ENCODE results near the gene ILF2. TPM values are rescaled to one million over a fixed set of nuclear protein-coding genes. Genes with fewer than 3 reads are reported as not detected.
A peak's percentile ranks its signal among the peaks of the same experiment; 100 is the strongest.

ILF2 gene
- total RNA-seq, 4 donors from 2014 or later, result 110 to 138 (median 117) TPM

GRCh38 chr1:153635872-153636271 is 34.9 kb downstream of the ILF2 start:
- Histone ChIP-seq H3K4me3 (peak overlapping the region; percentile 68 to 99 (median 94)), H3K4me1 (peaks cover 70 to 75% of the 10 kb centered on the region in 2 donors), H3K36me3 (peaks cover 0 to 36% of the 10 kb centered on the region in 2 donors), H3K27me3 (no peaks in the 10 kb centered on the region), H3K9me3 (no peaks in the 10 kb centered on the region), H3K27ac (peak overlapping the region; percentile 95 to 100 (median 100))
- TF ChIP-seq, protein P1, sequence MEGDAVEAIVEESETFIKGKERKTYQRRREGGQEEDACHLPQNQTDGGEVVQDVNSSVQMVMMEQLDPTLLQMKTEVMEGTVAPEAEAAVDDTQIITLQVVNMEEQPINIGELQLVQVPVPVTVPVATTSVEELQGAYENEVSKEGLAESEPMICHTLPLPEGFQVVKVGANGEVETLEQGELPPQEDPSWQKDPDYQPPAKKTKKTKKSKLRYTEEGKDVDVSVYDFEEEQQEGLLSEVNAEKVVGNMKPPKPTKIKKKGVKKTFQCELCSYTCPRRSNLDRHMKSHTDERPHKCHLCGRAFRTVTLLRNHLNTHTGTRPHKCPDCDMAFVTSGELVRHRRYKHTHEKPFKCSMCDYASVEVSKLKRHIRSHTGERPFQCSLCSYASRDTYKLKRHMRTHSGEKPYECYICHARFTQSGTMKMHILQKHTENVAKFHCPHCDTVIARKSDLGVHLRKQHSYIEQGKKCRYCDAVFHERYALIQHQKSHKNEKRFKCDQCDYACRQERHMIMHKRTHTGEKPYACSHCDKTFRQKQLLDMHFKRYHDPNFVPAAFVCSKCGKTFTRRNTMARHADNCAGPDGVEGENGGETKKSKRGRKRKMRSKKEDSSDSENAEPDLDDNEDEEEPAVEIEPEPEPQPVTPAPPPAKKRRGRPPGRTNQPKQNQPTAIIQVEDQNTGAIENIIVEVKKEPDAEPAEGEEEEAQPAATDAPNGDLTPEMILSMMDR (IDR thresholded peaks at IDR 0.05 in 4 of 5, conservative IDR thresholded peaks at IDR 0.05 in 1 of 5), result no peak
- no peak for TF ChIP-seq POLR2A (IDR thresholded peaks at IDR 0.05)
- in situ Hi-C loops (cut with MboI; ENCODE audit: low sequenced_read_pairs in 4 of 4), result no loop called here
- no peak for DNase-seq
- intact Hi-C loops (cut with DNase I; ENCODE audit: low total_unique reads), result loop anchor here (10.0 kb wide), 2 partner anchors 789 to 1801 kb away; partner anchors contain the start of genes C2CD4D and RORC
- no peak for ATAC-seq

DNA sequence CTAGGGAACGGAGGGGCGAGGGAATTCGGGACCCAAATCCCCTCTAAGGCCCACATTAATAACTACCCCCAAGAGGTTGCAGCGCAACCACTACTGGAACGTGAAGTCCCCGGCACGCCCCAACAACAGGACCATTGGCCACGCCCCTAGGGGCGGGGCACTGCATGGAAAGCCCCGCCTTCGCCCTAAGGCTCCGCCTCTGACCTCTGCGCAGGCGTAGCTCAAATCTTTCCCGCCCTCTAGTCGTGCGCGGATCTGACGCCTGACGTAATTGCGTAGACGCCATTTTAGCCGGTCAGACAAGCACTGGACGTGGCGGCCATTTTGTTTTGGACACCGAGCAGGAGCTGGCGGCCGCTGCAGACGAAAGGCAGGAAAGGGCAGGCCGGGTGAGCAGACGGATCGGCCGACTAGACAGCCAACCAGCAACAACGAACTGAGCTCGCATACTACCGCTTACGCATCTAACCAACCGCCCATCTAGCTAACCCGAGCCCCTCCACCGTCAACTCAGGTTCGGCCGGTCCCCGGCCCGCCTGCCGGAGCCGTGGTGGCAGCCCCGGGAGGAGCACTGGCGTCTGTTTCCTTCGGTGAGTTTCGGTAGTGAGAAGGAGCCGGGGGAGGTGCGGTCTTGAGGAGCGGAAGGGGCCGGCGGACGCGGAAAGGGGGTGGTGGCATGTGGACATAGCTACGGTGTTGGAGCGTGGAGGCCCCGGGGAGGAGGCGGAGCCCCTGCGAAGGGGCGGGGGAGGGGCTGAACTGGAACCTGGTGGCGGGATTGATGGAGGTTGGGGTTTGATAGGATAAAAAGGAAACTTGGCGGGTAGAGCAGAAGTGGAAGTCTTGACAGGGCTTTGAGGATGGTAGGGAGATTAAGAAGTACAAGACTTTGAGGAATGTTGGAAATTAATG is 36.8 kb downstream of the ILF2 start, which contains the start of gene CHTOP:
TSS of gene CHTOP (plus strand) at position 313 of the 912 bp plus-strand sequence. CDS start 2,523 bp downstream, outside the sequence.
- TF ChIP-seq, protein P1 (IDR thresholded peaks at IDR 0.05 in 4 of 5, conservative IDR thresholded peaks at IDR 0.05 in 1 of 5), result peak in 1 of 5 experiments; percentile 24
- peak; percentile 83 to 91 for TF ChIP-seq POLR2A (IDR thresholded peaks at IDR 0.05)
- H3K9me3 ChIP-seq, result no peaks in the 10 kb centered on the region
- intact Hi-C loops (cut with DNase I; ENCODE audit: low total_unique reads) (loop anchor here (10.0 kb wide), 2 partner anchors 791 to 1799 kb away; partner anchors contain the start of genes C2CD4D and RORC), in situ Hi-C loops (cut with MboI; ENCODE audit: low sequenced_read_pairs in 4 of 4) (no loop called here)
- H3K4me1 ChIP-seq, result peaks cover 61 to 75% of the 10 kb centered on the region in 2 donors
- DNase-seq (peak; percentile 98 to 99), ATAC-seq (peak; percentile 77 to 88)
- peak within 1 kb of the TSS; percentile 68 to 99 (median 94) for H3K4me3 ChIP-seq
- peak within 1 kb of the TSS; percentile 95 to 100 (median 100) for H3K27ac ChIP-seq
- peaks cover 0 to 20% of the 10 kb centered on the region in 2 donors for H3K36me3 ChIP-seq
- no peaks in the 10 kb centered on the region for H3K27me3 ChIP-seq

- peaks cover 0 to 15% of the 10 kb centered on the region in 2 donors for H3K36me3 ChIP-seq
- intact Hi-C loops (cut with DNase I; ENCODE audit: low total_unique reads) (loop anchor here (10.0 kb wide), 2 partner anchors 792 to 1798 kb away; partner anchors contain the start of genes C2CD4D and RORC), in situ Hi-C loops (cut with MboI; ENCODE audit: low sequenced_read_pairs in 4 of 4) (no loop called here)
- H3K4me1 ChIP-seq, result peaks cover 57 to 70% of the 10 kb centered on the region in 2 donors
- DNase-seq (no peak), ATAC-seq (peak; percentile 20 to 28)
- H3K27me3 ChIP-seq, result no peaks in the 10 kb centered on the region
- TF ChIP-seq POLR2A (IDR thresholded peaks at IDR 0.05), result no peak
- TF ChIP-seq, protein P1 (IDR thresholded peaks at IDR 0.05 in 4 of 5, conservative IDR thresholded peaks at IDR 0.05 in 1 of 5), result no peak
- peak overlapping the region; percentile 95 to 100 (median 100) for H3K27ac ChIP-seq
- H3K9me3 ChIP-seq, result no peaks in the 10 kb centered on the region
- peak overlapping the region; percentile 38 to 99 (median 79) for H3K4me3 ChIP-seq
Observed at GRCh38 chr1:153633161-153633753, 37.5 kb downstream of the ILF2 start.

- peak overlapping the region; percentile 95 to 100 (median 100) for H3K27ac ChIP-seq
- intact Hi-C loops (cut with DNase I; ENCODE audit: low total_unique reads), result loop anchor here (10.0 kb wide), 2 partner anchors 793 to 1797 kb away; partner anchors contain the start of genes C2CD4D and RORC
- peaks cover 56 to 64% of the 10 kb centered on the region in 2 donors for H3K4me1 ChIP-seq
- no peaks in the 10 kb centered on the region for H3K27me3 ChIP-seq
- H3K36me3 ChIP-seq, result peaks cover 0 to 1% of the 10 kb centered on the region in 2 donors
- ATAC-seq (no peak), DNase-seq (no peak)
- in situ Hi-C loops (cut with MboI; ENCODE audit: low sequenced_read_pairs in 4 of 4), result no loop called here
- TF ChIP-seq POLR2A (IDR thresholded peaks at IDR 0.05), result no peak
- TF ChIP-seq, protein P1 (IDR thresholded peaks at IDR 0.05 in 4 of 5, conservative IDR thresholded peaks at IDR 0.05 in 1 of 5), result no peak
- H3K9me3 ChIP-seq, result no peaks in the 10 kb centered on the region
- H3K4me3 ChIP-seq, result peak overlapping the region in 1 of 4 donors; percentile 25
Observed at GRCh38 chr1:153631047-153632022, 39.5 kb downstream of the ILF2 start.
